NCI-H226 (cell line): Measurements from ENCODE around the gene ACE.

Experiments
- DNase-seq: peaks from one replicate; pipeline ENCODE4 v3.0.0-alpha.2; 2015

The ACE gene

DNA sequence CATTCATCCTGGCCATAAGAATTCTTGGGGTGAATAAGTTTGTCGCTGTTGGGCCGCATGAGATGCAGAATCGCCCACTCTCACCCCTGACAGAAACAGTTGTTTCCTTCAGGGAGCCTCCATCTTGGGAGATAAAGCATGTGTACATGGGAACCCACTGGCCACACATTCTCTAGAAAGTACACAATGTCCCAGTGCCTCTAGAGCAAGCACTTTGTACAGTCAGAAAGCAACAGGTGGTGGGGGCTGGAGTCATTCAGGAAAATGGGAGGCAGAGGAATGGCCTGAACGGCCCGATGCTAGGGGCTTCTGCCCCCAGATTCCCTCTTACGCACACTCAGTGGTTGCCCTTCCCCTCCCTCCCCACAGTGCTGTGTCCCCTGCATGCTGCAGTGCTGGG is 16.1 kb downstream of the ACE start:
- DNase-seq, result no peak

DNA sequence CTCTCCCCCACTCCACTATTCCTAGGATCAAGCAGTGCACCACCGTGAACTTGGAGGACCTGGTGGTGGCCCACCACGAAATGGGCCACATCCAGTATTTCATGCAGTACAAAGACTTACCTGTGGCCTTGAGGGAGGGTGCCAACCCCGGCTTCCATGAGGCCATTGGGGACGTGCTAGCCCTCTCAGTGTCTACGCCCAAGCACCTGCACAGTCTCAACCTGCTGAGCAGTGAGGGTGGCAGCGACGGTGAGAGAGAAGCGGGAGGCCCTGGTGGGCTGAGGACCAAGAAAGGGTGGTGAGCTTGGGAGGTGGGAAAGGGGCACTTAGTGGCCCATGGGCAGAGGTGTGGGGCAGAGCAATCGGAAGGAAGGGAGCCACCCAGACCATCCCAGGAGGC is 16.6 kb downstream of the ACE start:
- DNase-seq, result no peak

DNA sequence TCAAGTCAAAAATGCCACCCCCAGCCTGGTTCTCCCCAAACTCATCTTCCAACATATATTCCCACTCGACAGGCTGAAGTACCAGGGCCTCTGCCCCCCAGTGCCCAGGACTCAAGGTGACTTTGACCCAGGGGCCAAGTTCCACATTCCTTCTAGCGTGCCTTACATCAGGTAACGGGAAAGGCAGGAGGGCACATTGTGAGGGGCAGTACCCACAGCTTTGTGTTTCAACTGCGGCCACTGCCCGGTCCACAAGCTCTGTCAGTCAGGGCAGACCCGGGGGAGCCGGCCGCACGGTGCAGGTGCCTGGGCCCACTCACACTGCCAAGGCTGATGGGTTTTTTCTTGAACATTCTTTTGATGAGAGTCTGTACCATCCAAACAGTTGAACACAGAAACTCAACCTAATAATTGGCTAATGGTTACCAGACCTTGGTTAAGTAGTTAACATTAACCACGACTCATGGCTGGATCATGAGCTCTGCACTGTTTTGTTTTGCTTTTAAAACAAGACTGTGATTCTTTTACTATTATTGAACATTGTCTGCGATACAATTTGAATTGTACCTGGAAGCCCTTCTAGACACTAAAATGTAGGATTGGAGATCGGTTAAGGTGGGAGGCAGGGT is 17.6 kb downstream of the ACE start:
- no peak for DNase-seq

DNA sequence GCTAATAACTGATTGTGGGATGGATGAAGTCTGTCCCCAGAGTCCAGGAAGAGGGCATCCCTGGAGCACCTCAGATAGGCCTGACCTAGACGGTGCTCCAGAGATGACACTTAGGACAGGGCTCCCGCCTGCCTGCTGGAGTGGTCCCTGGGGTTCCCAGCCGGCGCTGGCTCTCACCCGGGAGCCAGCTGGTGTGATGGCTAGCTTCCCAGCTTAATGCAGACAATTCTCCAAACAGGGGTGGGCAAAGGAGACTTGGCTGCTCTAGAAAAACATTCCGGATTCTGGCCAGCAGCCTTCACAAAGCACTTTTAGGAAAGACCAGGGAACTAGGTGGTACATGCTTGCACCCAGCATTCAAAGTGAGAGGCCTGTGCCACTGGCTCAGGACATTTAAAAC is 18.6 kb downstream of the ACE start:
- DNase-seq, result no peak

DNA sequence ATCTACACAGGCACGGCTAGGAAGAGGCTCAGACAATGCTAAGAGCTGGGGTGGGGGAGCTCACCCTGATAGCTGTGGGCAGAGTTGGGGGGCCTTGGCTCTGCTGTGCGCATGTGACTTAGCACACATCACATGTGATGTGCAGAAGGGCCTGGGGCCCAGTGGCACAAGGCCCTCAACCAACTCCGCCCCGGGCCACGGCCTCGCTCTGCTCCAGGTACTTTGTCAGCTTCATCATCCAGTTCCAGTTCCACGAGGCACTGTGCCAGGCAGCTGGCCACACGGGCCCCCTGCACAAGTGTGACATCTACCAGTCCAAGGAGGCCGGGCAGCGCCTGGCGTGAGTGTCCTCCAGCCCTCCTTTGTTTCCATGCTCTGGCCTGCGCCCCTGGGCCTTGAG is 19.3 kb downstream of the ACE start:
- DNase-seq, result no peak

DNA sequence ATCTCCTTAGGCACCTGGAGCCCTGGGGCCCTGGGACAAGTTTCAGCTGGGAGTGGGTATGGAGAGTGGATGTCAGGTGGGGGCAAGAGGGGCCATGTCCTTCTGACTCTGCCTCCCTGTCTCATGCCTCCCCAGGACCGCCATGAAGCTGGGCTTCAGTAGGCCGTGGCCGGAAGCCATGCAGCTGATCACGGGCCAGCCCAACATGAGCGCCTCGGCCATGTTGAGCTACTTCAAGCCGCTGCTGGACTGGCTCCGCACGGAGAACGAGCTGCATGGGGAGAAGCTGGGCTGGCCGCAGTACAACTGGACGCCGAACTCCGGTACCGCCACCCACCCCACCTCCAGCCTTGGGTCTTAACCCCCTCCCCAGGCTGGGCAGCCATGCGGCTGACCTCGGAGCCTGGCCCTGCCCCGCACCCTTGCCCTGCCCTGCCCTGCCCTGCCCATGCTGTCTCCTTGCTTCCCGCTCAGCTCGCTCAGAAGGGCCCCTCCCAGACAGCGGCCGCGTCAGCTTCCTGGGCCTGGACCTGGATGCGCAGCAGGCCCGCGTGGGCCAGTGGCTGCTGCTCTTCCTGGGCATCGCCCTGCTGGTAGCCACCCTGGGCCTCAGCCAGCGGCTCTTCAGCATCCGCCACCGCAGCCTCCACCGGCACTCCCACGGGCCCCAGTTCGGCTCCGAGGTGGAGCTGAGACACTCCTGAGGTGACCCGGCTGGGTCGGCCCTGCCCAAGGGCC is 20.0 kb downstream of the ACE start:
- no peak for DNase-seq

DNA sequence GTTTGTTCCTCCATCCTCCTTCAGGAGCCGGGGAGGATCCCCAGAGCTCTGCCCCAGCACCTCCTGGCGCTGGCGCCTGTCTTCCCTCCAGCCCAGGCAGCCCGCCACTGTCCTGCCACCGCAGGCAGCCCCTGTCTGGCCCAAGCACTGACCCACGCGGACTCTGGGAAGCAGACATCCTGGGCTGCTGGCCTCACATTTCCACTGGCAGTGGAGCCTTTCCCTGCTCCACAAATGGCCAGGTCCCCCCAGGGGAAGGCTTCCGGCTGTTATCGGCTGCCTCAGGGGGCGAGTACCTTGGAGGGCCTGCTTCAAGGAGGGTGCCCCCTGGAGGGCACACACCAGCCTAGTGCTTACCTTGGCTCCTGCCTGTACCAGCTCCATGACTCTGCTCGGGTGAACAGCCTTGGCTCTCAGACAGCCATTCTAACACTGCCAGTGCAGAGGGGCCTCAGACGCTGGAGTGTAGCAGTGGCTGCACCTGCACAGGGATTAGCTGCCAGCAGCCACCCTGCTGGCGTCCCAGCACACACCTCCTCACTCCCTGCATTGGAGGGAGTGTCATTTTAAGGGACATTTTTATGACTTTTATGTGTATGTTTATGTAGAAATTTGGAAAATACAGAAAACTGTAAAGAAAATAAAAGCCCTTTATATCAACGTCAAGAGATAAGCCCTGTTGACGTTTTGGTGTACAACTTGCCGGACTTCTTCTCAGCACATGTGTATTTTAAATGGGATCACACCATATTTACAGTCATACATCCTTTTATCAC is 21.0 kb downstream of the ACE start:
- DNase-seq, result no peak

DNA sequence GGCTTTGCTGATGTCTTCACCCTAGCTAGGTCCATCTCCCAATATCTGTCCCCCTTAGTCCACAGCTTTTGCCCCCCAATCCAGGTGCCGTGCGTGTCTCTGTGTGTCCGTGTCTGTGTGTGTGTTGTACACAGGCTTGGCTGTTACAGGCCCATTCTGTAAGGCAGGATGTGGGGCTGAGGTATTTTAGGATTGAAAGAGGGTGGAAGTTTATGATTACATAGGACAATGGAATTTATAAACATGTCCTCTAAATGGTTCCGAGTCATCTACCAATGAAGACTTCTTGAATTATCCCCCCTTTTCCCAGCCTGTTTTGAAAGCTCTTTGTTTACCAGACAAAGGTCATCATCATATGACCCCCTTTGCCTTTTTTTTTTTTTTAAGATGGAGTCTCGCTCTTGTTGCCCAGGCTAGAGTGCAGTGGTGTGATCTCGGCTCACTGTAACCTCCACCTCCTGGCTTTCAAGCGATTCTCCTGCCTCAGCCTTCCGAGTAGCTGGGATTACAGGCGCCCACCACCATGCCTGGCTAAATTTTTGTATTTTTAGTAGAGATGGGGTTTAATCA is 21.9 kb downstream of the ACE start:
- DNase-seq, result peak; percentile 16

DNA sequence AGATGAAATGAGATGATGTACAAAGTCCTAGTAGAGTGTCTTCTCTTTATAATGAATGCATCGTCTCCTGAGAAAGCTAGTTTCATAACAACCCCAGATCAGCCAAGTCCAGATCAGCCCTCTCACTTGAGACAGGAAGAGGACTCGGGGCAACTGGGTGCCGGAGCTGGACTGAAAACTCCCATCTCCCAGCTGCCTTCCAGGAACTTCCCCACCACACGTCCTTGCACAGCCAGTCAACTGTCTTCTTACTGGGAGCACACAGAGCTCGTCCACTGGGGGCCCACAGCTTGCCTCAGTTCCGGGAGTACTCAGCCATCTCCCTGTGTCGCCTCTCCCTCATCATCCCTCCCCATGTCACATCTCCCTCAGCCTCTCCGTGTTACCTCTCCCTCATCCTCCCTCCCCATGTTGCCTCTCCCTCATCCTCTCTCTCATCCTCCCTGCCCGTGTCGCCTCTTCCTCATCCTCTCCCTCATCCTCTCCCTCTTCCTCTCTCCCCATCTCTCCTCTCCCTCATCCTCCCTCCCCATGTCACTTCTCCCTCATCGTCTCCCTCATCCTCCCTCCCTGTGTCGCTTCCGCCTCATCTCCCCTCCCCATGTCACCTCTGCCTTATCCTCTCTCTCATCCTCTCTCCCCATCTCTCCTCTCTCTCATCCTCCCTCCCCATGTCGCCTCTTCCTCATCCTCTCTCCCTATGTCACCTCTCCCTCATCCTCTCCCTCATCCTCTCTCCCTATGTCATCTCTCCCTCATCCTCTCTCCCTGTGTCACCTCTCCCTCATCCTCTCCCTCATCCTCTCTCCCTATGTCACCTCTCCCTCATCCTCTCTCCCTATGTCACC is 23.9 kb downstream of the ACE start:
- no peak for DNase-seq

DNA sequence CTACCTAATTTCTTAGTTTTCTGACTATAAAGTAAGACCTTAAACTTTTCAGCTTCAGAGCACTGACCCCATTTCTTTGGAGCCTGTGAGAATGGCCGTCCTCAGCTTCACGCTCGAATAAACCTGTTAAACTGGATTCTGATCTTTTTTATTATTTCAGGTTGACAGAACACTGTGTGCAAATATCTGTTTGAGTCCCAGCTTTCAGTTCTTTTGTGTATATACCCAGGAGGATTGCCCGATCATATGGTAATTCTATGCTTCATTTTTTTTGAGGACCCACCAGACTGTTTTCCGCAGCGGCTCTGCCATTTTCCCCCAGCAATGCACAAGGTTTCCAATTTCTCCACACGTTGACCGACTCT is 26.5 kb downstream of the ACE start:
- no peak for DNase-seq

DNA sequence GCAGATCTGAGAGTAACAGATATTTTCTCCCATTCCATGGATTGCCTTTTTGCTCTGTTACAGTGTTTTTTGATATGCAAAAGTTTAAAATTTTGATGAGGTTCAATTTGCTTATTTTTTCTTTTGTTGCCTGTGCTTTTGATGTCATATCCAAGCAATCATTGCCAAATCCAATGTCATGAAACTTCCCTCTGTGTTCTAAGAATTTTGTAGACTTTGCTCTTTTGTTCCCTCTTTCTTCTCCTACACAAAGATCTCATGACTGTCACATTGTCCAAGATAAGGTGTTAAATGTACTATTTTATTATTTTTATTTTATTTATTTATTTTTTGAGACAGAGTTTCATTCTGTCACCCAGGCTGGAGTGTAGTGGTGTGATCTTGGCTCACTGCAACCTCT is 27.4 kb downstream of the ACE start:
- DNase-seq, result no peak

DNA sequence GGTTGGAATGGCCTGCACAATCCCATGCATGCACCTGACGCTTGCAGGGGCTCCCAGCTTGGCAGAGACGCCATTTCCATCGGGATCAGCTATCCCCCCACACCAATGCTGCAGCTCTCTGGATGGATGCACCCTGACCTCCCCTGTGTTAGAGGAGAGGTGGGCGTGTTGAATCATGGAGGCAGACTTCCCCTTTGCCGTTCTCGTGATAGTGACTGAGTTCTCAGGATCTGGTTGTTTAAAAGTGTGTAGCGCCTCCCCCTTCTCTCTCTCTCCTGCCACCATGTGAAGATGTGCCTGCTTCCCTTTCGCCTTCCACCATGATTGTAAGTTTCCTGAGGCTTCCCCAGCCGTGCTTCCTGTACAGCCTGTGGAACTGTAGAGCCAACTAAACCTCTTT is 28.5 kb downstream of the ACE start:
- DNase-seq, result no peak

DNA sequence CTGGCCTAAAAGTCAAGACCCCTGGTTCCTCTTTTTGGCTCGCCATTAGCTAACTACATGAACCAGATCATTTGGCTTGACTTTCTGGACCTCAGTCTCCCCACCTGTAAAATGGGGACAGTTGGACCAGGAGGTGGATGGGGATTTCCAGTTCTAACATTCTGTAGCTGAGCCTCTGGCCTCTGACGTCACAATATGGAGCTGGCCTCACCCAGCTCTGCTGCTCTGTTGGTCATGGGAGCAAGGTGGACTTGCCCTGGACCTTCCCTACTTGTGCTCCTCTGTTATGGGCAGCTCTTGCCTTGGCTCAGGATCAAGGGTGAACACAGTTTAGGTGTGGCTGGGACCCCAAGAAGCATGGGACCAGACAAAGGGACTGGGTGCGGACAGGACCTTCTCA is 29.8 kb downstream of the ACE start:
- DNase-seq, result no peak

DNA sequence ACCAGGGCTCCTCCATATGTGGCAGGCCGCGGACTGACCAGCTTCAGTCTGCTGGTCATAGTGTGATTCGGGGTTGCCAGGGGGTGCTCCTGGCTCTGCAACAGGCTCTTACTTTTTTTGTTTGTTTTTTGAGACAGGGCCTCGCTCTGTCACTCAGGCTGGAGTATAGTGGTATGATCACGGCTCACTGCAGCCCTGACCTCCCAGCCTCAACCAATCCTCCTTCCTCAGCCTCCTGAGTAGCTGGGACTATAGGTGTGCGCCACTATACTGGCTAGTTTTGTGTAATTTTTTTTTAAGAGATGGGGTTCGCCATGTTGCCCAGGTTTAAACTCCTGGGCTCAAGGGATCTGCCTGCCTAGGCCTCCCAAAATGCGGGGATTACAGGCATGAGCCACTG is 34.5 kb downstream of the ACE start:
- no peak for DNase-seq

DNA sequence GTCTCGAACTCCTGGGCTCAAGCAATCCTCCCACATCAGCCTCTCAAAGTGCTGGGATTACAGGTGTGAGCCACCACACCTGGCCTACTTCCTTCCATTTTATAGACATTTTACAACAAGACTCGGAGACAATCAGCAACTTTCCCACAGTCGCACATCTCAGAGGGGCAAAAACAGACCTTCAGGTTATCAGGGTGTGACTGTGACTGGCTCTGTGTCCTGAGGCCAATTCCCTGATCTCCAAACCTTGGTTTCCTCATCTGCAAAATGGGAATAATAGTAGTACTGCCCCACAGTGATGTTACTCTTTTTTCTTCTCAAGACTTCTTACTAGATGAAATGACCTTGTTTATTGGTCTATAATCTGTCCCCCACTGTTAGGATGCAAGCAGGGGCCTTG is 35.5 kb downstream of the ACE start:
- no peak for DNase-seq

DNA sequence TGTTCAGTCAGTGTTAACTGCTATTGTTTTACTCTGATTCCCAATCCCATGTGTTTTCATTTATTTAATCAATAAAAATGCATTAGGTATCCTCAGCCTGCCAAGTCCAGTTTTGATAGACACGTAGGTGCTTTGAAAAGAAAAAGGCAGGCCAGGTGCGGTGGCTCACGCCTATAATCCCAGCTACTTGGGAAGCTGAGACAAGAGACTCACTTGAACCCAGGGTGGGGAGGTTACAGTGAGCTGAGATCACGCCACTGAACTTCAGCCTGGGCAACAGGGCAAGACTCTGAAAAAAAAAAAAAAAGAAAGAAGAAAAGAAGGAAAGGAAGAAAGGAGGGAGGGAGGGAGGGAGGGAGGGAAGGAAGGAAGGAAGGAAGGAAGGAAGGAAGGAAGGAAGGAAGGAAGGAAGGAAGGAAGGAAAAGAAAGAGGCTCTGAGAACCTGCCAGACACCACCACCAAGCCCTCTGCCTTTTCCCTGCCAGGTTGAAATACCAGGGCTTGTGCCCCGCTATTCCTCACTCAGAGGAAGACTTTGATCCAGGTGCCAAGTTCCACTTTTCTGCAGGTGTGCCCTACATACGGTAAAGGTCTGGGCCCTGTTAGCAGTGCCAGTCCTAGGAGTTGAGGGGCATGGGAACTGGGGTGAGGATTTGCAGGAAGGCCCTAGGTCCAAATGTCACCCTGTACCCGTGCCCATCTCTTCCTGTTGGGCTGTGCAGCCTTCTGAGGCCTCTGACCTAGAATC is 36.2 kb downstream of the ACE start:
- no peak for DNase-seq

DNA sequence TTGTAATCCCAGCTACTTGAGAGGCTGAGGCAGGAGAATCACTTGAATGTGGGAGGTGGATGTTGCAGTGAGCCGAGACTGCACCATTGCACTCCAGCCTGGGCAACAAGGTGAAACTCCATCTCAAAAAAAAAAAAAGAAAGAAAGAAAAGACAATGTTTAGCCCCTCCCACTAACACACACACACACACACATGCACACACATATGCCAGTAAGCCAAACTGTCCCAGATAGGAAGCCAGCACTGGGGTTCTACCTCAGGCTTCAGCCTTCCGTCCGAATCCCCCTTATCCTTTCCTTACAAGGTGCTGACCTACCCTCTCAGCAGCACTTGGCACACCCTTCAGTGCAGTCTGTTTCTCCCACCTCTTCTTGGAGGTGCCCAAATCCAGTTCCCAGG is 37.6 kb downstream of the ACE start:
- DNase-seq, result no peak

DNA sequence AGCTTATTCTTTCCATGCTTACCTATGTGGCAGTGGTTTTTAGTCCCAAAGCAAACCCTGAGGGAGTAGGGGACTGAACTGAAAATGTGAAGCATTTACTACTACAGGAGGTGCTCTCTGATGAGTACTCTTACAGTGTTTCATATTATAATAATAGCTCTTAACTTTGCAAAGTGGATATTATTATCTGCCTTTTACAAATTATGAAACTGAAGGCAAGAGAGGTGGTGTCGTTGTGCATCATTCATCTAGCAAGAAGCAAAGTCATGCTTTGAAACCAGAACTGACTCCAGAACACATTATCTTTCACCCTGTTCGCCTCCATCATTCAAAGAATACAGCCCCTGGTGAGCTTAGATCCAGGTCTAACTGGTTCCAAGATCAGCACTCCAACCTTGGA is 38.1 kb downstream of the ACE start:
- no peak for DNase-seq

DNA sequence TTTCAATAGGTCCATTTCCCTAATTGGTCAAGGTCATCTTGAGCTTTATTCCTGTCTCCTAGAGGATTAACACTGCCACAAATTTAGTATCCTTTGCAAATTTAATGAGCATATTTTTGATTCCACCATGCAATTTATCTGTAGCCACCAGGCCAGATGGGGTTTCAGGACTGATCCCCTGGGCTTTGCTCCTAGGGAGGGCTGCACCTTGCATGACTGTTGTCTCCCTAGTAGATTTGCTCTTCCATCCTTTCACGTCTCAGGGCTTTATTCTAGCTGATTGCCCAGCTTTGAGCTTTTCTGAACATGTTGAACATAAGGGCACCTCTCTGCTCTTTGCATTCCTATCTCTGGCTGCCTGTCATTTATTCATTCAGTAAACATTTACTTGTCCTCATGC is 38.6 kb downstream of the ACE start:
- DNase-seq, result no peak

DNA sequence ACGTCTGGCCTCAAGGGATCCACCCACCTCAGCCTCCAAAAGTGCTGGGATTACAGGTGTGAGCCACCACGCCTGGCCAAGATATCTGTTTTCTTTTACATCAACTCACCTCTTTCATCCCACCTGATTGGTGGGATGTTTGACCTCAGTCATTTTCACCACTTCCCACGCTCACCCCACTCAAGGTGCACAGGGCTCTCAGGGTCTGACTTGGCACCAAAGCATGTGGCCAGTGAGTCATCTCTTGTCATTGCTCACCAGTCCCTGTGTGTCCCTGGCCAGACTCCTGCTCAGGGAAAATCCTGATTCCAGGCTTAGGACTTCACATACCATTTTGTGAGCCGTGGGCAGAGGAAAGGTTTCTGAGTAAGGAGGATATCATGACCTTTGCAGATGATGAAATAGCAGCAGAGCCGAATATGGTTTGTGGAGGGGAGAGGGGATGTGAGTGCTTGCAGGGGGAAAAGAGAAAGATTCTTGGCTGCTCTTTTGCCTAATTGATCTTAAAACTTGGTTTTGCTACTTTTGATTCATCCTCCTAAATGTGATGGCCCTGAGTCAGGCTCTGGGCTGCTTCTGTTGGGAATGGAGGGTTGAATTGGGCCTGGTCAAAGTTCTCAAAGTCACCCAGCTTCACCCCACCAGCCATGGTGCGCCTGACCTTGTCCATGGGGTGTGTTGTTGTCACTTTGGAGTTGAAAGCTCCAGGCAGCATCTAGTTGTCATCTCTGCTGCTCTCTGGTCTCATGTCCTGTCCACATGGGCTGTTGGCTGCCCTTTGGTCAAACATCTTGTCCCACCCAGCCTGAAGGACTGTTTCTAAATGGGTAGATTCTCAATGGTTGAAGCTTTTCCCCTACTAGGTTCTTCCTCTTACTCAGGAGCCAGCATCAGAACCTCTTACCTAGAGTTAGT is 40.3 kb downstream of the ACE start:
- DNase-seq, result no peak
